Neural cell (in vitro differentiated cells): Measurements from ENCODE around the gene PTK7. TPM values are rescaled to one million over a fixed set of nuclear protein-coding genes. Genes with fewer than 3 reads are reported as not detected.

ENCODE experiments used
- H2AFZ ChIP-seq: fragments of 200-600, 300-800 bp; sonication (generic), shearing (Covaris generic); 2 replicates; pipeline ENCODE4 v1.6.0; 2014; ENCODE audit warnings: low read depth, mild to moderate bottlenecking, antibody characterized with exemption, low read length, moderate library complexity
- H3F3A ChIP-seq: fragments of 200-600 bp; shearing (Covaris generic); 2 replicates; pipeline ENCODE4 v1.6.1; 2016; ENCODE audit warnings: mild to moderate bottlenecking, moderate library complexity, mixed read lengths, antibody characterized with exemption, low read length; ENCODE audit not compliant: insufficient read depth, poor library complexity, severe bottlenecking
- H3K27ac ChIP-seq: fragments of 200-600, 300-800 bp; sonication (generic), shearing (Covaris generic); 2 replicates; pipeline ENCODE4 v1.5.1; 2014; ENCODE audit warnings: mild to moderate bottlenecking, low read length, moderate library complexity
- H3K27me3 ChIP-seq: fragments of 300-800, 200-600 bp; sonication (generic), shearing (Covaris generic); 2 replicates; pipeline ENCODE4 v1.6.0; 2014; ENCODE audit warnings: mild to moderate bottlenecking, low read depth, low read length, moderate library complexity; ENCODE audit not compliant: insufficient read depth
- H3K36me3 ChIP-seq: fragments of 300-800, 200-600 bp; sonication (generic), shearing (Covaris generic); 2 replicates; pipeline ENCODE4 v1.5.1; 2014; ENCODE audit warnings: mild to moderate bottlenecking, antibody characterized with exemption, low read length, moderate library complexity; ENCODE audit not compliant: insufficient read depth
- H3K4me2 ChIP-seq: fragments of 300-800, 200-600 bp; sonication (generic), shearing (Covaris generic); 2 replicates; pipeline ENCODE4 v1.6.0; 2014; ENCODE audit warnings: mild to moderate bottlenecking, low read length
- H3K4me3 ChIP-seq: fragments of 300-800, 200-600 bp; sonication (generic), shearing (Covaris generic); 2 replicates; pipeline ENCODE4 v1.5.1; 2014; ENCODE audit warnings: mild to moderate bottlenecking, low read length, moderate library complexity
- H3K79me2 ChIP-seq: fragments of 200-600 bp; shearing (Covaris generic); replicated peaks from 2 replicates; pipeline ENCODE4 v1.6.0; 2014; ENCODE audit warnings: mild to moderate bottlenecking, low read length, moderate library complexity; ENCODE audit not compliant: insufficient read depth
- H3K9ac ChIP-seq: fragments of 300-800, 200-600 bp; sonication (generic), shearing (Covaris generic); 2 replicates; pipeline ENCODE4 v1.6.1; 2016; ENCODE audit warnings: mild to moderate bottlenecking, low read length, mixed read lengths
- H3K9me2 ChIP-seq: fragments of 200-600 bp; shearing (Covaris generic); 2 replicates; pipeline ENCODE4 v1.6.1; 2016; ENCODE audit warnings: mild to moderate bottlenecking, low read length, mixed read lengths; ENCODE audit not compliant: insufficient read depth
- H3K9me3 ChIP-seq: fragments of 200-600, 300-800 bp; sonication (generic), shearing (Covaris generic); 2 replicates; pipeline ENCODE4 v1.6.1; 2016; ENCODE audit warnings: mild to moderate bottlenecking, mixed run types, low read length, moderate library complexity, mixed read lengths
- H4K20me1 ChIP-seq: fragments of 200-600 bp; shearing (Covaris generic); 2 replicates; pipeline ENCODE4 v1.6.1; 2016; ENCODE audit warnings: mild to moderate bottlenecking, mixed run types; ENCODE audit not compliant: insufficient read depth
- CTCF ChIP-seq: fragments of 450-650 bp; IDR thresholded peaks from 2 replicates; pipeline ENCODE4 v1.5.1; 2014; ENCODE audit warnings: antibody characterized with exemption, mild to moderate bottlenecking, moderate library complexity; ENCODE audit not compliant: poor library complexity, severe bottlenecking
- EP300 ChIP-seq: fragments of 450-650 bp; conservative IDR thresholded peaks from 2 replicates; pipeline ENCODE4 v1.6.1; 2014; ENCODE audit warnings: antibody characterized with exemption, mild to moderate bottlenecking, moderate library complexity; ENCODE audit not compliant: poor library complexity, severe bottlenecking
- EZH2 ChIP-seq: fragments of 200-600, 300-800 bp; shearing (Covaris generic), sonication (generic); IDR thresholded peaks from 2 replicates; pipeline ENCODE4 v1.6.1; 2014; ENCODE audit warnings: antibody characterized with exemption, low read length, borderline replicate concordance, mild to moderate bottlenecking; ENCODE audit not compliant: insufficient read depth, poor library complexity, severe bottlenecking
- MXI1 ChIP-seq: fragments of 450-650 bp; conservative IDR thresholded peaks from 2 replicates; pipeline ENCODE4 v1.6.1; 2014; ENCODE audit warnings: antibody characterized with exemption, mild to moderate bottlenecking; ENCODE audit not compliant: poor library complexity, severe bottlenecking
- POLR2AphosphoS5 ChIP-seq: IDR thresholded peaks from 2 replicates; pipeline ENCODE4 v1.6.1; 2012
- RAD21 ChIP-seq: fragments of 450-650 bp; conservative IDR thresholded peaks from 2 replicates; pipeline ENCODE4 v1.6.1; 2014; ENCODE audit warnings: antibody characterized with exemption, mild to moderate bottlenecking, moderate library complexity
- SMC3 ChIP-seq: fragments of 450-650 bp; conservative IDR thresholded peaks from 2 replicates; pipeline ENCODE4 v1.6.1; 2014; ENCODE audit warnings: antibody characterized with exemption, mild to moderate bottlenecking, moderate library complexity; ENCODE audit not compliant: poor library complexity
- TAF1 ChIP-seq: IDR thresholded peaks from 2 replicates; pipeline ENCODE4 v1.6.1; 2012; ENCODE audit warnings: low read depth
- polyA plus RNA-seq: library from polyadenylated mRNA; depleted of rRNA; stranded (reverse); fragments of >200 nt; gene quantifications from 2 replicates; pipeline ENCODE4 v1.2.3, GENCODE V29; 2014
- TF ChIP-seq, protein P1 (sequence below): IDR thresholded peaks from 2 replicates; pipeline ENCODE4 v1.6.1; 2012; ENCODE audit warnings: borderline replicate concordance

The PTK7 gene
- polyA plus RNA-seq, 1 donor from 2014 or later = 32.5 TPM

DNA sequence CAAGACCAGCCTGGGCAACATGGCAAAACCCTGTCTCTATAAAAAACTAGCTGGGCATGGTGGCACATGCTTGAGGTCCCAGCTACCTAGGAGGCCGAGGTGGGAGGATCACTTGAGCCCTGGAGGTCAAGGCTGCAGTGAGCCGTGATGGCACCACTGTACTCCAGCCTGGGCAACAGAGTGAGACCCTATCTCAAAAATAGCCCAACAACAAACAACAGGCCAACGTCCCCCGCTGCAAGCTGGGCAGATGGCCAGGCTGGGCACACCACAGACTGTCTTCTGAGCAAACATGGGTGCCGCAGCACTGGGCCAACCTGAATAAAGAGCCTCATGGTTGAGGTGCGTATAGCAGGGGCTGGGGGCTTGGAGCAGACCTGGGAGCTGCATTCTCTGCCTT, 48.4 kb downstream of the PTK7 start:
- no peak for TF ChIP-seq EZH2
- no peak for TF ChIP-seq TAF1
- TF ChIP-seq CTCF = no peak
- no peak for TF ChIP-seq RAD21
- TF ChIP-seq EP300 = no peak
- no peak for TF ChIP-seq MXI1
- no peak for TF ChIP-seq POLR2AphosphoS5
- TF ChIP-seq, protein P1, sequence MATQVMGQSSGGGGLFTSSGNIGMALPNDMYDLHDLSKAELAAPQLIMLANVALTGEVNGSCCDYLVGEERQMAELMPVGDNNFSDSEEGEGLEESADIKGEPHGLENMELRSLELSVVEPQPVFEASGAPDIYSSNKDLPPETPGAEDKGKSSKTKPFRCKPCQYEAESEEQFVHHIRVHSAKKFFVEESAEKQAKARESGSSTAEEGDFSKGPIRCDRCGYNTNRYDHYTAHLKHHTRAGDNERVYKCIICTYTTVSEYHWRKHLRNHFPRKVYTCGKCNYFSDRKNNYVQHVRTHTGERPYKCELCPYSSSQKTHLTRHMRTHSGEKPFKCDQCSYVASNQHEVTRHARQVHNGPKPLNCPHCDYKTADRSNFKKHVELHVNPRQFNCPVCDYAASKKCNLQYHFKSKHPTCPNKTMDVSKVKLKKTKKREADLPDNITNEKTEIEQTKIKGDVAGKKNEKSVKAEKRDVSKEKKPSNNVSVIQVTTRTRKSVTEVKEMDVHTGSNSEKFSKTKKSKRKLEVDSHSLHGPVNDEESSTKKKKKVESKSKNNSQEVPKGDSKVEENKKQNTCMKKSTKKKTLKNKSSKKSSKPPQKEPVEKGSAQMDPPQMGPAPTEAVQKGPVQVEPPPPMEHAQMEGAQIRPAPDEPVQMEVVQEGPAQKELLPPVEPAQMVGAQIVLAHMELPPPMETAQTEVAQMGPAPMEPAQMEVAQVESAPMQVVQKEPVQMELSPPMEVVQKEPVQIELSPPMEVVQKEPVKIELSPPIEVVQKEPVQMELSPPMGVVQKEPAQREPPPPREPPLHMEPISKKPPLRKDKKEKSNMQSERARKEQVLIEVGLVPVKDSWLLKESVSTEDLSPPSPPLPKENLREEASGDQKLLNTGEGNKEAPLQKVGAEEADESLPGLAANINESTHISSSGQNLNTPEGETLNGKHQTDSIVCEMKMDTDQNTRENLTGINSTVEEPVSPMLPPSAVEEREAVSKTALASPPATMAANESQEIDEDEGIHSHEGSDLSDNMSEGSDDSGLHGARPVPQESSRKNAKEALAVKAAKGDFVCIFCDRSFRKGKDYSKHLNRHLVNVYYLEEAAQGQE = no peak
- TF ChIP-seq SMC3 = no peak
- no peaks in the 10 kb centered on the region for H3K9me3 ChIP-seq
- H3F3A ChIP-seq = no peaks in the 10 kb centered on the region
- no peaks in the 10 kb centered on the region for H4K20me1 ChIP-seq
- no peak overlapping the region for H2AFZ ChIP-seq
- H3K4me3 ChIP-seq = no peak overlapping the region
- H3K4me2 ChIP-seq = no peak overlapping the region
- H3K36me3 ChIP-seq = no peaks in the 10 kb centered on the region
- H3K9me2 ChIP-seq = no peaks in the 10 kb centered on the region
- H3K79me2 ChIP-seq = no peaks in the 10 kb centered on the region
- no peak overlapping the region for H3K9ac ChIP-seq
- no peak overlapping the region for H3K27ac ChIP-seq
- no peaks in the 10 kb centered on the region for H3K27me3 ChIP-seq

DNA sequence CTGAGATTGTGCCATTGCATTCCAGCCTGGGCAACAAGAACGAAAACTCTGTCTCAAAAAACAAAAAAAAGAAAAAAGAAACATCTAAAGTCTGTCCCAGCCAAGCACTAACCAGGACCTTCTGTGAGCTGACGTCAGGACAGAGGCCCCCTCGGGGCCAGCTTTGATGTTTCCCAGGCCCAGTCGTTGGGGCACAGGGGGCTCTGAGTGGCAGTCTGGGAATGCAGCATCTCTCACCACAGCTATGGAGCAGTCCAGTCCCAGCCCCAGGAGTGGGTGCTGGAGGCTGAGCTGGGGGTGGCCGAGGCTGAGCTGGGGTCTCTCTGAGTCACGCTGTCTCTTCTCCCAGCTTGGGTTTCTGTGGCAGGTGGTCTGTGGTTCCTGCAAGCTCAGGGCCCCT, 49.0 kb downstream of the PTK7 start:
- Histone ChIP-seq H3K4me2 (no peak overlapping the region), H3F3A (no peaks in the 10 kb centered on the region), H3K4me3 (no peak overlapping the region), H3K79me2 (no peaks in the 10 kb centered on the region), H3K9me2 (no peaks in the 10 kb centered on the region), H3K36me3 (no peaks in the 10 kb centered on the region), H4K20me1 (no peaks in the 10 kb centered on the region), H3K9ac (no peak overlapping the region), H3K27ac (no peak overlapping the region), H2AFZ (no peak overlapping the region), H3K27me3 (no peaks in the 10 kb centered on the region), H3K9me3 (no peaks in the 10 kb centered on the region)
- TF ChIP-seq EZH2 (no peak), CTCF (no peak), TAF1 (no peak), RAD21 (no peak), SMC3 (no peak), MXI1 (no peak)
- TF ChIP-seq, protein P1 = no peak
